Spleen (tissue), 11 donors: ENCODE results near the gene RNF130. TPM values are rescaled to one million over a fixed set of nuclear protein-coding genes. Genes with fewer than 3 reads are reported as not detected.

Experiments used
- DNase-seq: peaks from one replicate; pipeline ENCODE4 v3.0.0-alpha.2; 2020
- H3K27ac ChIP-seq, 8 donors: fragments of 200-600 bp; sonication (generic) in 7 of 8; 1 replicate in 4 of 8; 2 replicates in 4 of 8; pipeline versions ENCODE4 v1.5.0 to v1.8.0; 2016 to 2021; ENCODE audit warnings: inconsistent platforms in 4 of 8, mild to moderate bottlenecking in 4 of 8, moderate library complexity in 1 of 8
- H3K27me3 ChIP-seq, 7 donors: fragments of 200-600 bp; sonication (generic) in 6 of 7; replicated peaks in 1 of 7; 1 replicate in 4 of 7; 2 replicates in 3 of 7; pipeline versions ENCODE4 v1.5.0 to v1.8.0; 2016 to 2021; ENCODE audit warnings: inconsistent platforms in 3 of 7, mild to moderate bottlenecking in 1 of 7
- H3K36me3 ChIP-seq, 6 donors: fragments of 200-600 bp; sonication (generic) in 5 of 6; 1 replicate in 4 of 6; 2 replicates in 2 of 6; pipeline versions ENCODE4 v1.5.0 to v1.8.0; 2016 to 2021; ENCODE audit warnings: inconsistent platforms in 2 of 6
- H3K4me1 ChIP-seq, 6 donors: fragments of 200-600 bp; sonication (generic) in 5 of 6; 1 replicate in 3 of 6; 2 replicates in 3 of 6; pipeline versions ENCODE4 v1.5.0 to v1.8.0; 2016 to 2021; ENCODE audit warnings: inconsistent platforms in 3 of 6
- H3K4me3 ChIP-seq, 8 donors: fragments of 200-600 bp; sonication (generic) in 7 of 8; 1 replicate in 4 of 8; 2 replicates in 4 of 8; pipeline versions ENCODE4 v1.5.0 to v1.8.0; 2016 to 2021; ENCODE audit warnings: inconsistent platforms in 4 of 8, mild to moderate bottlenecking in 4 of 8, moderate library complexity in 2 of 8
- H3K9me3 ChIP-seq, 8 donors: fragments of 200-600 bp; sonication (generic) in 7 of 8; 1 replicate in 4 of 8; 2 replicates in 4 of 8; pipeline versions ENCODE4 v1.5.0 to v1.8.0; 2016 to 2021; ENCODE audit warnings: inconsistent platforms in 4 of 8
- CTCF ChIP-seq, 11 experiments: fragments of 200-600 bp in 7 of 11; fragments of 450-650 bp in 4 of 11; sonication (generic) in 4 of 11; IDR thresholded peaks in 8 of 11; conservative IDR thresholded peaks in 3 of 11; 1 replicate in 7 of 11; 2 replicates in 4 of 11; pipeline versions ENCODE4 v1.4.0 to v1.8.0; 2016 to 2021; ENCODE audit warnings: antibody characterized with exemption in 11 of 11, inconsistent platforms in 4 of 11, mild to moderate bottlenecking in 1 of 11
- POLR2A ChIP-seq, 3 donors: fragments of 450-650 bp; IDR thresholded peaks; one replicate each; pipeline ENCODE4 v1.5.1; 2017; ENCODE audit warnings: antibody characterized with exemption in 3 of 3, mild to moderate bottlenecking in 1 of 3
- POLR2AphosphoS5 ChIP-seq, 3 donors: sonication (generic); formaldehyde crosslinking; IDR thresholded peaks; one replicate each; pipeline ENCODE4 v1.5.1; 2017; ENCODE audit warnings: antibody characterized with exemption in 3 of 3
- WGBS, 5 donors: extraction: QIAGEN DNeasy Blood & Tissue Kit in 3 of 5; methylation state at CpG; one replicate each; pipeline versions ENCODE4 v1.1.5 to v1.1.7; 2013 to 2018; 5-methylcytosine and 5-hydroxymethylcytosine counted together
- intact Hi-C: fragments of 100-400 bp; cut with DNase I; formaldehyde crosslinking; loops from one replicate; pipeline ENCODE4 v1.15.0; 2023; ENCODE audit warnings: low total_unique reads
- polyA plus RNA-seq, 3 donors: library from polyadenylated mRNA; stranded (reverse); fragments of 200-250 nt; gene quantifications; one replicate each; pipeline ENCODE4 v1.2.1, GENCODE V29; 2013
- total RNA-seq, 7 donors: library from RNA; depleted of rRNA in 3 of 7; stranded (reverse); fragments of >200 nt in 3 of 7; fragmentation: NEBNext Ultra II Directional in 4 of 7; extraction: Animal tissue kit (Norgen Biotek cat#: 25700) in 4 of 7; gene quantifications; one replicate each; pipeline versions ENCODE4 v1.1.0 to v1.2.1, GENCODE V29; 2016 to 2021
- donor health status: healthy with polysubstance abuse.
- donor health status: DM: no; HTN: no; CAD: no; lungs with moderate emphysema.
- donor health status: DM: no; HTN: no; CAD: no.
- donor health status: Bipolar disorder and iron deficiency.
- donor health status: healthy.
- donor health status: DM: no; HTN: no; CAD: no.
- donor health status: DM: yes; HTN: yes; CAD: no.

RNF130 gene
- total and polyA plus RNA-seq, 10 donors: 44.1 to 119 (median 82.7) TPM

DNA sequence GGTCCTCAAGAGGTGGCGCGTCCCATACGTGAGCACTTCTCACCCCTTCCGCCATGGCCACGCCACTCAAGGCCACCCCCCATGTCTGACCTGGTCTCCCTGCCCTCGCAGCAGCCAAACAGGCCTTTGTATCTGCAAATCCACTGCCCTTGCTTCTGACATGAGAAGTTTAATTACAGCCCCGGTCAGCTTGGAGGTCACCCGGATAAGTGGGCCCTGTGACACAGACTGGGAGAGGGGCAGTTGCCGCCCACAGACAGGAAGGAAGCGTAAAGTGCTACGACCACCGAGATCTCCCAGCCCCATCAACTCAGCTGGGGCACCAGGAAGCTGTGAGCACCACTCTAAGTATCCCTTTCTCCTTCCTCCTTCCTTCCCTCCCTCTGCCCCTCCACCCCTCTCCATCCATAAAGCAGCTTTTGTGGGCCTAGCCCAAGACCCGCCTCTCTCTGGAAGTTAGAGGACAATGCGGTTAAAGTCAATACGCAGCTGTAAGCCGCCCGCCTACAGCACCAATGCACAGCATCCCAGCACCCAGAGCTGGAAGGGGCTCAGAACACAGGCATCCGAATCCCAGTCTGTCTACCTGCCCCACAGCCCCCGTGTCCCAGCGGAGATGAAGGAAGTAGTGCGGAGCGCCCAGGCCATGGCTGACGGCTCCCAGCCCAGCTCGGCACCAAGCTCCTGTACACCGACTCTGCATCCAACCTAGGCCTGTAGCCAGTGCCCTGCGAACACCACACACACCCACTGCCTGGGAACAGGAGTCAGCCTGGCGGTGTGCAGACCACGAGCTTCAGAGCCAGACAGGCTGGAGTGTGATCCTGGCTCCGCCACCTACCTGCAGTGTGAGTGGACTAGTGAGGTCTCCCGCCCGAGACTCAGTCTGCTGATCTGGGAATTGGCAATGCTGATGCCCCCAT is 44.8 kb upstream of the RNF130 start:
- peak; percentile 57 for DNase-seq
- WGBS, 5 donors: 54 to 79% (median 72%) methylated on average over 21 to 31 of the region's 31 CpGs

GRCh38 chr5:180115326-180116076 is 43.9 kb upstream of the RNF130 start:
- Histone ChIP-seq H3K4me1 (peaks cover 0 to 4% (median 0%) of the 10 kb centered on the region in 6 donors), H3K4me3 (no peak overlapping the region), H3K36me3 (no peaks in the 10 kb centered on the region), H3K27me3 (peaks cover 0 to 49% (median 0%) of the 10 kb centered on the region in 7 donors), H3K27ac (no peak overlapping the region), H3K9me3 (no peaks in the 10 kb centered on the region)
- TF ChIP-seq POLR2A (IDR thresholded peaks at IDR 0.05) (no peak), POLR2AphosphoS5 (IDR thresholded peaks at IDR 0.05) (no peak), CTCF (IDR thresholded peaks at IDR 0.05 in 8 of 11, conservative IDR thresholded peaks at IDR 0.05 in 3 of 11) (no peak)
- 69 to 89% (median 85%) methylated on average over 13 to 14 of the region's 14 CpGs for WGBS, 5 donors
- DNase-seq: no peak
- intact Hi-C loops: no loop called here

More for the DNA sequence above, 44.8 kb upstream of the RNF130 start:
- Histone ChIP-seq H3K4me1 (peaks cover 0 to 4% (median 0%) of the 10 kb centered on the region in 6 donors), H3K27ac (no peak overlapping the region), H3K27me3 (peaks cover 0 to 47% (median 0%) of the 10 kb centered on the region in 7 donors), H3K4me3 (no peak overlapping the region), H3K9me3 (no peaks in the 10 kb centered on the region), H3K36me3 (no peaks in the 10 kb centered on the region)
- no peak for TF ChIP-seq POLR2AphosphoS5 (IDR thresholded peaks at IDR 0.05)
- TF ChIP-seq POLR2A (IDR thresholded peaks at IDR 0.05): no peak
- TF ChIP-seq CTCF (IDR thresholded peaks at IDR 0.05 in 8 of 11, conservative IDR thresholded peaks at IDR 0.05 in 3 of 11): no peak
- intact Hi-C loops: no loop called here

DNA sequence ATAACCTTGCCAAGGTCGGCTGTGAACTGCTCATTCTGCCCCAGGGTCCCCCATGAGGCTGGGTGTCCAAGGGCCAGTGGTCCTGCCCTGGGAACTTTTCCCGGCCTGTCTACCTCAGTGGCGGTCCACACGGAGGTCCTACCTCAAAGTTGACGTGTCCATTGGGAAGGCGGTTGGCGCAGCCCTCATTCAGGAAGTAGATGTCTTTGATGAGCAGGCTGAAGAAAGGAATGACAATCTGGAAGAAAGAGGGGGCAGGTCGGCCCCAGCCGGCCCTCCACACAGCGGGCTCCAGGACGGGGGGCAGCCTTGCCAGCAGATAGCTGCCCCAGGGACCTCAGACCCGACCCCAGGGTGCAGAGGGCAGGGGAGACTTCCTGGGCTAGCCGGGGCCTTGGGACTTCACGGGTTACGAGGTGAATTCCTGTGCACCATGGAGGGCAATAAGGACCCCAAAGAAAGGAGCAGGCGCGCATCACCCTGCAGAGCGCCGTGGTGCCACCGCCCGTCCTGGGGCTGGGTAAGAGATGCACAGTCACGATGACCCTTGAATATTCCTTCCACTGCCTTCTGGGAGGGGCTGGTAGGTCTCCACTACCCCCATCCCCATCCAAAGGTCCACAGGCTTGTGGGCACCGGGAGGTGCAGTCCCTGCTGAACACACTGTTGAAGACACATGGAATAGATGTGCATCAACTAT is 42.9 kb upstream of the RNF130 start:
- Histone ChIP-seq H3K27ac (no peak overlapping the region), H3K9me3 (no peaks in the 10 kb centered on the region), H3K4me3 (no peak overlapping the region), H3K36me3 (no peaks in the 10 kb centered on the region), H3K27me3 (peaks cover 0 to 38% (median 0%) of the 10 kb centered on the region in 7 donors), H3K4me1 (peaks cover 0 to 4% (median 0%) of the 10 kb centered on the region in 6 donors)
- TF ChIP-seq POLR2A (IDR thresholded peaks at IDR 0.05): no peak
- no peak for TF ChIP-seq POLR2AphosphoS5 (IDR thresholded peaks at IDR 0.05)
- no peak for TF ChIP-seq CTCF (IDR thresholded peaks at IDR 0.05 in 8 of 11, conservative IDR thresholded peaks at IDR 0.05 in 3 of 11)
- intact Hi-C loops: no loop called here
- DNase-seq: peak; percentile 66
- WGBS, 5 donors: 86 to 91% (median 89%) methylated on average over 18 to 23 of the region's 23 CpGs
